ENCODE data around the gene DBN1.

DBN1 gene

GRCh38 chr5:177504086-177505056, 30.9 kb upstream of the DBN1 start:
- no peak for DNase-seq

- DNase-seq = no peak
Measured at GRCh38 chr5:177503351-177504085, 30.1 kb upstream of the DBN1 start.

DNA sequence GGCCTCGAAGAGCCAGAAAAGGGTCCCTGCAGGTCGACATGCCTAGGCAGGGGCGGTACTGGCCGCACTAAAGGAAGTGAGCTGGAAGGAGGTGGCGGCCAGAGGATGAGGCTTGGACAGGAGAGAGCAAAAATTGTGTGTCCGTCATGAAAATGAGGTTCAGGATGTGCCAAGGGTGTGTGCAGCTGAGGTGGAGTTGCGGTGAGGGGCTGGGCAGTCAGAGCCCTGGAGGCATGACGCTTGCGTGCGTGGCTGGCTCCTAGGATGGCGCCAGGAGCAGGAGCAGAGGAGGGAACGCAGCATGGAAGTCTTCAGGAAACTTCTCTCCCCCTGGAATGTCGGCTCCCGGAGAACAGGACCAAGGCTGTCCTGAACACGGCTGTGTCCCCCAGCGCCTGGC, 29.5 kb upstream of the DBN1 start:
- no peak for DNase-seq

DNA sequence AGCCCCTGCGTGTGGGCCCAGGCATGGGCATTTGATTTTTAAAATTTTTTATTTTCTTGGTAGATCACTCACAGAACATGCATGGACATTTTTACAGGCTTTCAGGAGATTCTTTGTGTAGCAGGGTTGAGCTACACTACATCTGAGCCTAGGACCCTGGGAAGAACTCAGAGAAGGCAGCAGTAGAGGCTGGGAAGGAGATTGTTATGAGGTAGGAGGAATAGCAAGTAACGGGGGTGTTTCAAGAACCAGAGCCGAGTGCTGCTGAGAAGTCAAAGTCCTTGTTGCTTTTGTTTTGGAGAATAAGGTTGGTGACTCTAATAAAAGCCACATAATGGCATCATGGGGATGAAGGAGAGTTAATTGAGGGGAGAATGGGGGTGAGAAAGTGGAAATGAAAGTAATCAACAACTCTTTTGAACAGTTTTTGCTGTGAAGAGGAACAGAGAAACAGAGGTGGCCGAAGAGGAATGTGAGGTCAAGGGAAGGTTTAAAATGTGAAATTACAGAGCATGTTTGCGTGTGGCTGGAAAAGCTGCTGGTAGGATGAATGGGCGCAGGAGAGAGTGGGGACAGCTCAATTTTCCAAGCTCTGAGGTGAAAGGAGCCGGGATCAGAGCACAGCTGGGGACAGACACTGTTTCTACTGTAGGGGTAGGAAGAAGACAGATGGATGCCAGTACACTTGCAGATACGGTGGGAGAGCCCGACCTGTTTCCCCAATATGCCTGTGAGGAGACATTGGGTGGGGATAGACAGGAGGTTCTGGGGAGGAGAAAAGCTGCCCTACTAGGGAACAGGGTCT, 28.6 kb upstream of the DBN1 start:
- no peak for DNase-seq

DNA sequence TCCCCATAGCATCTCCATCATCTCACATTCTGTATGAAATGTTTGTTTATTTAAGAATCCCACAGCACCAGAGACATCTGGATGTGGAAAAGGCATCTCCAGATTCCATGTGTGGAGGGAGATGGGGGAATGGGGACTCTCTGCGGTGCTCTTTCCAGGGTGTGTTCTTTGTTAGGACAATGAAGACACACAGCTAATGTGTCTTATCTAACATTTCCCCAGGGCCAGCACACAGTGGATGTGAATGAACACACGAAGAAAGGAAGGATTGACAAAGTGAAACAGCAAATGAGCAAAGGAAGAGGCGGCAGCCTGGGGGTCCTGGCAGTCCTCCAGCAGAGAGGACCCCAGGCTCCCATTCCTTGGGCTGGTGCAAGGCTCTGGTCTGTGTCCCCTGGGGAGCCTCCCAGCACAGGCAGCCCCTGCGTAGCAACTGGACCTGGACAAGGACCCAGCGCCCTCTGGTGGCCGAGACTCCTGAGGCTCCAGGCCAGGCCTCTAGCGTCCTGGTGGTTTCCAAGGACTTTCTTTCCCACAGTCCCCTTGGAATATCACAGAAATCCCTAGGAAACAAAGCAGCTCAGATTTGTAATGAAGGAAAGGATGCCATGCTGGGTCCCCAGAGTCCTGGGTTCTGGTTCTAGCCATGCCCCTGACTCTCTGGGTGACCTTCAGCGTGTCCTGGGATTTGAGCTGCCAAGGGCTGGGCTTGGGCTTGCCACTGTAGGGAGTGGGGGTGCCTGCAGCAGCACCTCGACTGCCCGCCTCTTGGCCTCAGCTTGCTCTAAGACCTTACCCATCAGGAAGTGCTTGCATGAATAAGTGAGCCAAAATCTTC, 27.5 kb upstream of the DBN1 start:
- peak; percentile 11 to 46 for DNase-seq

DNA sequence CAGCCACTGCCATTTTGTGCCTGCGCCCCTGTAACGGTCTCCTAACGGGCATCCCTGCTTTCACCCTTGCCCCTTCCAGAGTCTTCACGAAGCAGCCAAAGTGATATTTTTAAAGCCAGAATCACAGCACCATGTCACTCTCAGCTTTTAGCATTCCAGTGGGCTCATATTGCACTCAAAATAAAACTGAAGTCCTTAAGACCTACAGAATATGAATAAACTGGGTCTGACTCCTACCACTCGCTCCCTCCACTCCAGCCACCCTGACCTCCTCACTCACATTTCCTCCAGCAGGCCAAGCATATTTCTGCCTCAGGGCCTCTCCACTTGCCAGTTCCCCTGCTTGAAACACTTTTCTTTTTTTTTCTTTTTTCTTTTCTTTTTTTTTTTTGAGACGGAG, 26.4 kb upstream of the DBN1 start:
- no peak for DNase-seq

GRCh38 chr5:177498013-177498787, 24.8 kb upstream of the DBN1 start:
- no peak for DNase-seq

DNA sequence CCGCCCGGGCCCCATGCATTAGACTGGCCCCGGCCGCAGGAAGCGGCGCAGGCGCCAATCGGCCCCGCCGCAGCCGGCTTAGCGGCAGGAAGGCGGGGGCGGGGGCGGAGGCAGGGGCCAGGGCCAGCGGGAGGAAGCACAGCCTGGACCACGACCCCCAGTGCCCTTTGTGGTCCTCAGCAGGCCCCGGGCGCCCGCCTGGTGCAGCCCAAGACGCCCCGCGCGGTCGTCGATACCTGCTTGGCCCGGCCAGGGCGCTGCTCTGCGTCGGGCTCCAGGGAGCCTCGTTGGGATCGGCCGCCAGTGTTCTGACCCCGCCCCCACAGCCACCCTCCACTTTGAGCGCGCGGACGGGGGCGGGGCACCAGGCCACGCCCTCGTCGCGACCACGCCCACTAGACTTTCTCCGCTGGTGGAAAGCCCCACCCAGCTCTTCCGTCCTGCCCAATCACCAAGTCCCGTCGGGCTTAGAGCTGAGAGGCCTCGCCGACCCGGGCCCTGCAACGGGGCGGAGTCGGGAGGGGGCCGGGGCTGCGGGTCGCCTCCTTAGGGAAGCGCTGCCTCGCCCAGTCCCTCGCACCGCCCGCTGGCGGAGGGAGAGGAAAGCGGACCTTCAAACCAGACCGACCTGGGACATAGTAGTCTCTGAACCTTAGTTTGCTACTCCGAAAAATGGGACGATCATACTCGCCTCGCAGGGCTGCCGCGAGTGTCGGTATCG, 24.0 kb upstream of the DBN1 start, which contains the start of gene PDLIM7:
Gene PDLIM7 (minus strand): TSS at position 313 of the 721 bp plus-strand sequence. CDS start 1,092 bp downstream, outside the sequence.
- no peak for DNase-seq

GRCh38 chr5:177496727-177497291, 23.4 kb upstream of the DBN1 start:
- no peak for DNase-seq

DNA sequence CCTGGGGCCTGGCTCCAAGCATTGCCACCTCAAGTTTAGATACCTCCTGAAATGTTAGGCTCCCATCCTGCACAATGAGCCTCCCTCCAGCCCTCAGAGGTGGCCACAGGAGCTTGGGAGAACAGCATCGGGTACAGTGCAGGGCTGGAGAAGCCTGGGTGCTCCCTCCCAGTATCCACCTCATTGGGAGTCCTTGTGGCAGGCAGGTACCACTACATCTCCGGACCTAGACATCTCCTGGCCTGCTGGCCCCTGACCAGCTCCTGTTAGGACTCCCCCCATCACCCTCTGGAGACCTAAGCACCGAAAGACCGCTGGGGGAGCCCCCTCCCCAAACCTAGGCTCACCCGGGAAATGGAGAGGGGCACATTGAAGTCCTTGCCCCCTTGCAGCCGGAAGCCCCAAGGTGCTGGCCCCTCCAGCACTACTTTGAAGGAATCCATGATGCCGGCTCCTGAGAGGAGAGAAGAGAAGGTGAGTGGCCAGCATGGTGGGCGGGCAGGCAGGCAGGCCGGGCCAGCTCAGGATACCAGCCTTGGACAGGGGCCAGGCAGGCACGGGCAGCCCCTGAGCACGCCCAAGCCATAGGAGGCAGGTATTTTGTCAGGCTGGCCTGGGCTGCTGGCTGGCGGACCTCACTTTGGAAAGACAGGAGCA, 22.8 kb upstream of the DBN1 start:
- DNase-seq = no peak

GRCh38 chr5:177495243-177496060, 22.0 kb upstream of the DBN1 start:
- no peak for DNase-seq

- DNase-seq = no peak
Measured at GRCh38 chr5:177494346-177495195, 21.1 kb upstream of the DBN1 start.

DNA sequence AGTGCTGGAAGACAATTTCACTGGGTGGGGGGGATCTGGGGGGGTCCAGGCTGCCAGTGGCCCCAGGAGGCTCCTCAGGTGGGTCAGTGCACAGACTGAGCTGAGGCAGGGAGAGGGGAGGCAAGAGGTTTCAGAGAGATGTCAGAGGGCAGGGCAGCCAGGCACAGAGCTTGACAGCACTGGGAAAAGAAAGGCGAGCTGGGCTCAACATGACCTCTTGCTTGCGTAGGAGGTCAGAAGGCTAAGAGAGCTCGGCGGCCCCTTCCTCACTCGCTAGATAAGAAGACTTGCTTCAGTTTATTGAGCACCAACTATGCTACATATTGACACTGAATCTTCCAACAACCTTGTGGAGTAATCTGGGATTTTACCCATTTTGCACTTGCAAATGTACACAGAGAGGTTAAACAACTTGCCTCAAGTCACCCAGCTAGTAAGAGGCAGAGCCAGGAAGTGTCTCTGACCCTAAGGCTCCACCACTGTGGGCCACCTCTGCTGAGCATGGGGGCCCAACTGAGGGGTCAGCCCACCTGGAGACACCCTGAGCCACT, 20.4 kb upstream of the DBN1 start:
- DNase-seq = no peak

GRCh38 chr5:177492841-177493240, 19.4 kb upstream of the DBN1 start:
- no peak for DNase-seq

GRCh38 chr5:177491983-177492746, 18.7 kb upstream of the DBN1 start:
- no peak for DNase-seq

GRCh38 chr5:177491429-177491945, 18.1 kb upstream of the DBN1 start:
- DNase-seq = no peak

All from cerebellar nuclear complex (tissue), 1 donor.